ENCODE results near the gene MBNL1.

The MBNL1 gene

DNA sequence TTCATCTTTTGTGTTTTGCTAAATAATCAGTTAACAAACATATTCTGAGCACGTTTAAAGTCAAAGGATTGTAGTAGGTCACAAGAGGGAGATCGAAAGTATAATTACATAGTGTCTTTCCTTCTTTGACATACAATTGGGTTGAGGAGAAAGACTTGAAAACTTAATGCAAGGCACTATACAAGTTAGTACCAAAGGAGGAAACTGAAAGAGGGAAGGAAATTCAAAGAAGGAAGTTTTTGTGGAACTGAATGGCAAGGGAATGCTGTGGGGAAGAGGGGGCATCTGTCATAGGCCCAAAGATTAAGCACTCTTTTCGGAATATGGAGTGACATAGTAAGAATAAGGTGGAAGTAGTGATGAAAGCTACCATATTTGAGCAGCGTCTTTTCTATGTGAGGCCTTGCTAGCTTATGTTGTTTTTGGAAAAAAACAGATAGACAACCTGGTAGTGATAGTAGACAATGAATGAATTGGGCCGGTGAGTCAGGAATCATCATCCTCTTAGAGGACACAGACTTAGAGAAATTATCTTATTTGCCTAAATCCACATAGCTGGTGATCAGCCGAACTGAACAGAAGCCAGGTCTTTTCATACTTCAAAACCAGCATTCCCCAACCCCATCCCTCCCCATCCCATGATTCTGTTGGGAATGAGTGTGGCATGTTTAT is 10.2 kb downstream of the MBNL1 start:
- Mint-ChIP-seq H3K36me3 (peaks cover 11% of the 10 kb centered on the region), H3K27me3 (no peaks in the 10 kb centered on the region), H3K4me1 (peaks cover 86% of the 10 kb centered on the region), H3K4me3 (peak overlapping the region; percentile 28), H3K27ac (peak overlapping the region; percentile 47), H3K9me3 (no peaks in the 10 kb centered on the region)
- ATAC-seq = no peak

DNA sequence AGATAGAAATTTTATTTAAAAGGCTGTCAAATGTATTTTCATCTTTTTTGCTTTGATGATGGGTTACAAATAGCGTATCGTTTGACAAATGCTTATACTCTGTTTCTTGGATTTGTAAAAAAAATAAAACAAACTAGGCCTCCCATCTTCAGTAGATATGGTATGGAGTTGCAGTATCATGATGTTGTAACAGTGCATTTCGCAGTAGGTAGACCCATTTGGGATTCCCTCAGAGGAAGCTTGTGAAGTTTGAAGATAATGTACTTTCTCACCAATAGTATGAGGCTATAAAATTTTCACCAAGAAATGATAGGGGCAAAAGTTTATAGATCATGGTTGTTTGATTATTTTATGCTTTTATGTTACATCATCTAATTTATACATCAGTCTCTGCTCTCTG is 10.8 kb downstream of the MBNL1 start:
- peaks cover 84% of the 10 kb centered on the region for H3K4me1 Mint-ChIP-seq
- no peak overlapping the region for H3K27ac Mint-ChIP-seq
- H3K27me3 Mint-ChIP-seq = no peaks in the 10 kb centered on the region
- no peak for ATAC-seq
- no peaks in the 10 kb centered on the region for H3K9me3 Mint-ChIP-seq
- H3K36me3 Mint-ChIP-seq = peaks cover 11% of the 10 kb centered on the region
- no peak overlapping the region for H3K4me3 Mint-ChIP-seq

DNA sequence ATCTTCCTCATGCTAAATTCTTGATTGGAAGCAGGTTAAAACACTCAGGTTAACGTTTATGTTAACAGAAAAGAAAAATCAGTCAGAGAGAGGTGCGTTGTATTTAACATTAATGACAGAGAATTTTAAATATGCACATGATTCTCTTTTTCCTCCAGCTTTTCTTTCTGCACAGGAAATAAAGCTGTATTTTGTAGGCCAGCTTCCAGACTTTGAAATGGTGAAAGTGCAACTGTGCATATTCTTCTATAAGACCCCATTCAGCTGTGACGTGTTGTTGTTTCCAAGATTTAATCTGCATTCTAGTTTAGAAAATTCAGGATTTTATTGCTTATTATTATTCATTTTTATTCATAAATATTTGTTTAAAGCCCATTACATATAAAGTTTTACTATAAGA is 11.8 kb downstream of the MBNL1 start:
- no peak for ATAC-seq
- H3K36me3 Mint-ChIP-seq = peaks cover 19% of the 10 kb centered on the region
- H3K27me3 Mint-ChIP-seq = no peaks in the 10 kb centered on the region
- peak overlapping the region; percentile 21 for H3K4me3 Mint-ChIP-seq
- peak overlapping the region; percentile 51 for H3K27ac Mint-ChIP-seq
- no peaks in the 10 kb centered on the region for H3K9me3 Mint-ChIP-seq
- peaks cover 88% of the 10 kb centered on the region for H3K4me1 Mint-ChIP-seq

DNA sequence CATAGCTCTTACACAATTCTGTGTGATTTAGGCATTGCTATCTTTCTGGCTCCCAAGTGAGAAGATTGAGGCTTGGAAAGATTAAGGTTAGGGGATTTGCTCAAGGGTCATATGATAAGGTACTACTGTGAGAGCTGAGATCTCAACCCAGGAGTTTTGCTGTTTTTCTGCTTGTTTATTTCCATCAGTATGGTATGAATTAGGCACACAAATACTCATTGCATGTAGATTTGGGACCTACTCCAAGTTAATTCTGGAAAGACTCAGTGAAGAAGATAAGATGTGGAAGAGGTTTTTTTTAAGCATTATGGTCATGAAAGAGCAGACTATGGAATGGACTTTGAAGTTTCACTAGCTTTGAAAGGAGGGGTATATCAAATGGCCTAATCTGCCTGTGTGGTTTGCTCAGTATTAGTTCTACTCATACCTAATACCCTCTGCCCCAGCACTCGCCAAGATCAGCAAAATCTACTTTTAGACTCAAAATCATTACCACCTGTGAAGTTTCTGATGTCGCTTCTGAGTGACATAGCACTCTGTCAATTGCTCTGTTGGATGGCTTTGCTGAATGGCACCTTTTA is 12.5 kb downstream of the MBNL1 start:
- H3K4me3 Mint-ChIP-seq = no peak overlapping the region
- peaks cover 22% of the 10 kb centered on the region for H3K36me3 Mint-ChIP-seq
- H3K27me3 Mint-ChIP-seq = no peaks in the 10 kb centered on the region
- no peak for ATAC-seq
- H3K4me1 Mint-ChIP-seq = peaks cover 86% of the 10 kb centered on the region
- H3K9me3 Mint-ChIP-seq = no peaks in the 10 kb centered on the region
- peak overlapping the region; percentile 1 for H3K27ac Mint-ChIP-seq

DNA sequence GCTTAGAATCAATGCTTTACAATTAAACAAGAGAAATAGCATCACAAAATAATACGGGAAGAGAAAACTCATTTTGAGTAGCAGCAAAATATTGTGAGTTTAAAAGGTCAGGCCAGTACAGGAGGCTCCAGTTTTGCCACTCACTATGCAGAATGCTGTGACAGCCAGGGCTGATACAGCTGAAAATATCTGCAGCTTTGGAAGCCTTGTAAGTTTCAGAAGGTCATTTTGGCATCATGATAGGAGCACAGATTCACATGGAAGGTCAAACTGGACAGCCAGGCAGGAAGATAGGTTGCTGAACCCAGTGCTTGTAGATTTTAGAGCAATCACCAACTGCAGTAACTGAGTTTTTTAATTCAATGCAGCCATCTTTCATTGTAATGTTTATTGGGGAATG is 14.1 kb downstream of the MBNL1 start:
- Mint-ChIP-seq H3K27ac (peak overlapping the region; percentile 61), H3K4me3 (peak overlapping the region; percentile 23), H3K27me3 (no peaks in the 10 kb centered on the region), H3K4me1 (peaks cover 82% of the 10 kb centered on the region), H3K36me3 (peaks cover 17% of the 10 kb centered on the region), H3K9me3 (no peaks in the 10 kb centered on the region)
- no peak for ATAC-seq

DNA sequence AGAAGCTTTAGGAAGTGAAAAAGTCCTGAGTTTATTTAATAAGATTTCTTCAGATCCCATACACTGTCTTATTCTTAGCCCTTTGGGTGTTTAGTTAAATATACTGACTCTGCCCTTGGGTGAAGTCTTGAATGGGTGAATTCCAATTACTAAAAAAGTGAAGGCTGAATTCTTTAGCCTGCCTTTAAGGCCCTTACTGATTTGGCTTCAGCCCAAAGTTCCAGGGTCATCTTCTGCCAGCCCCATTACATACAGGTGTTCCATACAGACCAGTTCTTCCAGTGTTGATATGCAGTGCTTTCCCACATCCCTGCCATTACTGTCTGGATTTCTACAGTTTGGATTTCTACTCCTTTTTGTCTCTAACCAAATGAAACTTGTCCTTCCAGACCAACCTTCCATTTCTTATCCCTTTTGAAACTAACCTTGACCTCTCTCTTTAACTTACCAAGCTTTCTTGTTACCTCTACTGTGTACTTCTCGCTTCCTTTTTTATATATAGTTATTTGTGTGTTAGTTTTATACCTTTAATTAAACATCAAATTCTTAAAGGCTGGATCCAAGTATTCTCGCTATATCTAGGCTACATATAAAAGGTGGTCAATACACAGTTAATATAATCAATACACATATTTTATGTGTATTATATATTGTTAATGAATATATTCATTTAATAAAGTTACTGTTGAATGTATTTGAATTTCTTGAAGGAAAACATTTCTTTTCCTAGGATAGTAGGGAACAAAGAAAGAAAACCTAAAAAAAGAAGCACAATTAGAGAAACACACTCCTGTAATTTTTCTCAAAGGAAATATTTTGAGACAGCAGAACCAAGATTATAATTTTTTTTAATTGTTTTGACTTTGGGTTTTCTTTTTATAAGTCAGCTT is 15.0 kb downstream of the MBNL1 start:
- Mint-ChIP-seq H3K36me3 (peaks cover 14% of the 10 kb centered on the region), H3K9me3 (no peaks in the 10 kb centered on the region), H3K27me3 (no peaks in the 10 kb centered on the region), H3K27ac (peak overlapping the region; percentile 61), H3K4me1 (peaks cover 78% of the 10 kb centered on the region), H3K4me3 (peak overlapping the region; percentile 53)
- ATAC-seq = no peak

DNA sequence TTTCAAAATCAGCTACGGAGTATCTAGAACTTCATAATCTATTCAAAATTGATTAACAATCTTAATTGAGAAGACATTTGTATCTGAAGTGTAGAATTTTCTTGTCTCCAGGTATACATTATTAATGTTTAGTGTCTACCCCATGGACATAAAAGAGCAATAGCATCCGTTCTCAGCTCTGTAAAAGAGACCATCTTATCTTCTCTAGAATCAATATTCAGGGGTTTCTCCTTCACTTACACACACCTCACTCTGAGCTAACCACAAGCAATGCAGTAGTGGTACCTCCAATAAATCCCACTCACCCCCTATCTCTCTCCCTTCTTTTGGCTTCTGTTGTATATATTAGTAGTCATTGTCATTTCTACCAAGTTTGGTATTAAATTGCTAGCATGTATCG is 16.2 kb downstream of the MBNL1 start:
- Mint-ChIP-seq H3K4me3 (peak overlapping the region; percentile 1), H3K36me3 (peaks cover 11% of the 10 kb centered on the region), H3K27ac (no peak overlapping the region), H3K9me3 (no peaks in the 10 kb centered on the region), H3K4me1 (peaks cover 76% of the 10 kb centered on the region), H3K27me3 (no peaks in the 10 kb centered on the region)
- no peak for ATAC-seq

DNA sequence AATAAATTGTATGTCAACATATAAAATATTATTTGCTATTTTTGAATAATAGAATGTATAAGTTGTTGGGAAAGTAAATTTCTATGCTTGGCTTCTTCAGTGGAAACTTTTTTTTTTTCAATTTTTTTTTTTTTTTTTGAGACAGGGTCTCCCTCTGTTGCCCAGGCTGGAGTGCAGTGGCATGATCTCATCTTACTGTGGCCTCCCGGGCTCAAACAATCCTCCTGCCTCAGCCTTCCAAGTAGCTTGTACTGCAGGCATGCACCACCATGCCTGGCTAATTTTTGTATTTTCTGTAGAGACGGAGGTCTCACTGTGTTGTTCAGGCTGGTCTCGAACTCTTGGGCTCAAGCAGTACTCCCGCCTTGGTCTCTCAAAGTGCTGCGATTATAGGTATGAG is 16.8 kb downstream of the MBNL1 start:
- H3K36me3 Mint-ChIP-seq = peaks cover 11% of the 10 kb centered on the region
- peaks cover 76% of the 10 kb centered on the region for H3K4me1 Mint-ChIP-seq
- no peak for ATAC-seq
- H3K27me3 Mint-ChIP-seq = no peaks in the 10 kb centered on the region
- no peak overlapping the region for H3K27ac Mint-ChIP-seq
- no peak overlapping the region for H3K4me3 Mint-ChIP-seq
- no peaks in the 10 kb centered on the region for H3K9me3 Mint-ChIP-seq

DNA sequence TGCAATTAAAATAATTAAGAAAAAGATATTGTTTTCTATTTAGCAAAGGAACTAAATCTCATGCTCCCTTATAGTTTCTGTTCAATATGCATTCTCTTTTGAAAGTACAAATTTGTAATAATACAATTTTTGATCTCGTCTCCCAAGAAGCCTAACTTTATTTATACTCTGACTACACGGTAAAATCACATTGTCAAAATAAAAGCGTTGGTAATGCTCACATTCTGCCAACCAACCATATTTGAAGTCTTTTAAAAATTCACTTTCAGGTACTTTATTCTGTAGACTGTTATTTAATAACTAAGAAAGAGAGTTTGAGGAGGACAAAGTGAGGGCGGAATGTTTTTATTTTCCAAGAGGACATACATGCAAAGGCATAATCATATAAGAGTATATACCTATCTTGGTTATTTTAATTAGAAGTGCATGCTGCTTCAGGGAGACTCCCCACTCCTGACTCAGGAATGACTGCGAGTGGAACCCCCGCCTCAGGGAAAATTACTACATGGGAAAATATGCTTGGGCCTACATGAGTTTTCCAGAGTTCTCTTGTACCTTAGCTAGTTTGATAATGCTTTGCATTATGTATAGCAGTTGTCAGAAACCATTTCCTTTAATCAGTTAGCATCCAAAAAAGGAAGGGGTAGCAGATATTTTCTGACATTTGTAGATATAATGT is 19.3 kb downstream of the MBNL1 start:
- Mint-ChIP-seq H3K9me3 (no peaks in the 10 kb centered on the region), H3K4me1 (peaks cover 78% of the 10 kb centered on the region), H3K27me3 (no peaks in the 10 kb centered on the region), H3K4me3 (no peak overlapping the region), H3K27ac (no peak overlapping the region), H3K36me3 (peaks cover 21% of the 10 kb centered on the region)
- ATAC-seq = no peak

DNA sequence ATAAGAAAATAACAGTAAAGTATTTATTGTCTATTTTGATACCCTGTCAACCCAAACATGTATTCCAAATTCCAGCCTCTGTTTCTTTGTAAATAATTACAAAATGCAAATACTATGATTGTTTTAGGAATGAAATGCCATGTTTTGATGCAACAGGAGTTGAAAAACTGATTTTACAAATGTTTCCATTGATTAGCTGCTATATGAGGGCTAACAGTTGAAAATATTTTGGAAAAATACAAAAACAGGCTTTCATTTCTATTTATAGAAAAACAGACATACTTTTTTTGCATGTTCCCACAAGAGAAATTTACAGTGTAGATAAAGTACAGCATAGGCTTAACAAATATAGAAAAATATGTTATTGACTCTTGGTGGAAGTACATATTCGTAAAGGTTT is 20.0 kb downstream of the MBNL1 start:
- Mint-ChIP-seq H3K4me3 (no peak overlapping the region), H3K27ac (no peak overlapping the region), H3K9me3 (no peaks in the 10 kb centered on the region), H3K27me3 (no peaks in the 10 kb centered on the region), H3K4me1 (peaks cover 78% of the 10 kb centered on the region), H3K36me3 (peaks cover 25% of the 10 kb centered on the region)
- ATAC-seq = no peak

DNA sequence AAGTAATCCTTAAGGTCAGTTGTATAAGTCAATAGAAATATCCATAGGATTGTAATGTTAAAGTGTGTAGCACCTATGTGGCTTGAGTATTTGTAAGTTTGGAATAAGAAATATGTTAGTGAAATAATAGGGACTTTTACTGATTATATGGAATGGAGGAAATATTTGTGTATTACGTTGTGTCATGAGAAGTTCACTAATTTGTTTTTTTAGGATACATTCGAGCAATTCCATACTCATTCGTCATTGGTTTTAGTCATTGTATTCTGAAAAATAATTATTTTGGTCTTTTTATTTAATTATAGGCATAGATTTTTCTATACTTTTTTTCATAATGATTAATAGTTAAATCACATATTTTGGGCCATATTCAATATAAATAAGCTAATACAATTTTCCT is 21.0 kb downstream of the MBNL1 start:
- Mint-ChIP-seq H3K36me3 (peaks cover 25% of the 10 kb centered on the region), H3K4me3 (no peak overlapping the region), H3K9me3 (no peaks in the 10 kb centered on the region), H3K4me1 (peaks cover 70% of the 10 kb centered on the region), H3K27ac (peak overlapping the region; percentile 72), H3K27me3 (no peaks in the 10 kb centered on the region)
- no peak for ATAC-seq

DNA sequence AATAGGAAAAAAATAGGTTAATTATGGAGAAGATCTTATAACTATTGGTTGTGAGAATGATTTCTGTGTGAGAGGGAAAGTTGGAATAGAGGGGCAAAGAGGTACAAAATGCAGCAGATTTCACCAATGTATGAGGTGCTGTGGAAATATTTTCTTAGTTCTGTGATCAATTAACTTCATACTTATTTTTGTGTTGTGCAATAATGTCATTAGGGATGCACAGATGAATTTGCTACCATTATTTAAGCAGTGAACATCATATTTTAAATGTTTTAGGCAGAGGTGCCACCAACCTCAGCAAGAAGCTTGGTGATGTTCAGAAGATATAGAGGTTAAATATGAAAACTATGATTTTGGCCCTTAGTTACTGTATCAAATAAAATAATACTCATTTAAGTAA is 21.6 kb downstream of the MBNL1 start:
- Mint-ChIP-seq H3K4me3 (no peak overlapping the region), H3K4me1 (peaks cover 66% of the 10 kb centered on the region), H3K36me3 (peaks cover 20% of the 10 kb centered on the region), H3K27ac (peak overlapping the region; percentile 72), H3K27me3 (no peaks in the 10 kb centered on the region), H3K9me3 (no peaks in the 10 kb centered on the region)
- ATAC-seq = no peak

DNA sequence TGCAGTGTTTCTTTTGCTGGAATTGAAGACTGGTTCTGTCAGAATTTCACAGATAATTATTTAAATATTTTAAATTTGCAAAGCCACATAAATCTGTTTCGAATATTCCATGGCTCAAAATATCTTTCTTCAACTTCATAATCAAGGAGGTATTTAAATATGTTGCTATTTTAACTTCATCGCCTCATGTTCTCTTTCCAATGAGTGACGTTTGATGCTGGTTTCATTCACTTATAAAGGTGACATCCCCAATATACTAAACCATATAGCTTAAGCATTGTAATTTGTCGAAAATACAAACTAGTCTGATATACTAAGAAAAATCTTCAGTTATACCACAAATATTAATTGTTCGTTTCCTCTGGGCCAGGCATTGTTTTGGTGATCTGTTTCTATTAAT is 22.5 kb downstream of the MBNL1 start:
- H3K4me1 Mint-ChIP-seq = peaks cover 70% of the 10 kb centered on the region
- H3K9me3 Mint-ChIP-seq = no peaks in the 10 kb centered on the region
- ATAC-seq = no peak
- peaks cover 24% of the 10 kb centered on the region for H3K36me3 Mint-ChIP-seq
- H3K27ac Mint-ChIP-seq = peak overlapping the region; percentile 49
- no peaks in the 10 kb centered on the region for H3K27me3 Mint-ChIP-seq
- peak overlapping the region; percentile 37 for H3K4me3 Mint-ChIP-seq

DNA sequence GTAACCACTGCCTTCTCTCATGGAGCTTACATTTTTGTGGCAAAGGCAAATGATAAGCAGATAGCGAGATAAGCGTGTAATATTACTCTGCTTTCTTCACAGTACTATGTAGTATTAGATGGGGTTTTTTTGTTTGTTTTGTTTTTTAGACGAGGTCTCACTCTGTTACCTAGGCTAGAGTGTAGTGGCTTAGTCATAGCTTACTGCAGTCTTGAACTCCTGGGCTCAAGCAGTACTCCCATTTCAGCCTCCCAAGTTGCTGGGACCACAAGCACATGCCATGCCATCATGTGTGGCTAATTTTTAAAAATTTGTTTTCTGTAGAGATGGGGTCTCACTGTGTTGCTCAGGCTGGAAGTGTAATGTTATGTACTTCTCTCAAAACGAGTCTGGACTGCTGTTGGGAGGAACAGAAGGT is 22.9 kb downstream of the MBNL1 start:
- peak overlapping the region; percentile 37 for H3K4me3 Mint-ChIP-seq
- H3K4me1 Mint-ChIP-seq = peaks cover 73% of the 10 kb centered on the region
- H3K36me3 Mint-ChIP-seq = peaks cover 27% of the 10 kb centered on the region
- H3K27me3 Mint-ChIP-seq = no peaks in the 10 kb centered on the region
- no peaks in the 10 kb centered on the region for H3K9me3 Mint-ChIP-seq
- no peak for ATAC-seq
- H3K27ac Mint-ChIP-seq = peak overlapping the region; percentile 49

DNA sequence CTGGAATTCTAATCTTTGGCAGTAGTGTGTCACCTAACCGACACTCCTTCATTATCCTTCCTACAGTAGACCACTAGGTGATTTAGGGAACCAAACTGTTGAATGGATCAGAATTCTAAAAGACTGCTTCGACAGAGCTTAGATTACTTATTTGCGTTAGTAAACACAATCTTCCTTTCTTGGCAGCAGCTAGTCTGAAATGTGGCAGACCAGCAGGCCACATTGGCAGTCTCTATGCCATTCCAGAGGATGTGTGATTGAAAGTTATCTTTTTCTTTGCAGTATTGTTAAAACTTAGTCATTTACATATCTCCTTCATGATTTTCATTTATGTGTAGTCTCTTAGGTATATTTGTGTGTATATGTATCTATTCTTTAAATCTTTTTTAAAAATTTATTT is 23.6 kb downstream of the MBNL1 start:
- Mint-ChIP-seq H3K27ac (peak overlapping the region; percentile 49), H3K9me3 (no peaks in the 10 kb centered on the region), H3K36me3 (peaks cover 32% of the 10 kb centered on the region), H3K4me1 (peaks cover 72% of the 10 kb centered on the region), H3K27me3 (no peaks in the 10 kb centered on the region), H3K4me3 (no peak overlapping the region)
- ATAC-seq = no peak
